Measurements from ENCODE around the gene C4BPA.

The C4BPA gene

GRCh38 chr1:207128336-207128921 lies 24.4 kb downstream of the C4BPA start:
- DNase-seq, result no peak

DNA sequence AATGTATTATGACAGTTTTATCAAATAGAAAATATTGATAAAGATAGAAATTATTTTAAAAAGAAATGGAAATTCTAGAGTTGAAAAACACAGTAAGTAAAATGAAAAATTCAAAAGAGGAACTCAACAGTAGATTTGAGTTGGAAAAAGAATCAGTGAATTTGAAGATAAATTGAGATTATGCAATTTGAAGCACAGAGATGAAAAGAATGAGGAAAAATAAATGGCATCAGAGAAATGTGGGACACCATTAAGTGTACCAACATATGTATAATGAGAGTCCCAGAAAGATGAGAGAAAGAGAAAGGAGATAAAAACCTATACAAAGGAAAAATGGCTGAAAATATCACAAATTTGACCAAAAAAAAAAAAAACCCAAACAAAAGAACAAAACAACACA lies 25.0 kb downstream of the C4BPA start:
- no peak for DNase-seq

DNA sequence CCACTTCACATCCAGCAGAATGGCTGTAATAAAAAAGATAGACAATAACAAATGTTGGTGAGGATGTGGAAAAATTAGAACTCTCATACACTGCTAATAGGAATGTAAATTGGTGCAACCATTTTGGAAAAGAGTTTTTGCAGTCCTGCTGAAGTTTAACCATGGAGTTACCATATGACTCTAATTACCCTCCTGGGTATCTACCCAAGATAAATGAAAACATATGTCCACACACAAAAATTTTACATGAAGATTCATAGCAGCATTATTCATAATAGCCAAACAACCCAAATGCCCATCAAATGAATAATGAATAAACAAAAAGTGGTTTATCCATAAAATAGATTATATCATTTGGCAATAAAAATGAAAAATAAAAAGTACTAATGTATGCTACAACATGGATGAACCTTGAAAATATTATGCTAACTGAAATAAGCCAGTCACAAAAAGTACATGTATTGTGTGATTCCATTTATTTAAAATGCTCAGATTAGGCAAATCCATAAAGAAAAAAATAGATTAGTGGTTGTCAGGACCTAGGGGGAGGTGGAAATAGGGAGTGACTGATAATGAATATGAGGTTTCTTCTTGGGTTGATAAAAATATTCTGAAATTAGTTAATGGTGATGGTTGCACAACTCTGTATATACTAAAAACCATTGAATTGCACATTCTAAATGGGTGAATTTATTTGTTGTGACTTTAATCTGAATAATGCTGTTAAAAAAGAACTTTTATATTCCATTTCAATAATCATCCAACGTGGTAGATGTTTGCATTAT lies 26.4 kb downstream of the C4BPA start:
- no peak for DNase-seq

GRCh38 chr1:207131163-207131562 lies 27.1 kb downstream of the C4BPA start:
- DNase-seq, result no peak

DNA sequence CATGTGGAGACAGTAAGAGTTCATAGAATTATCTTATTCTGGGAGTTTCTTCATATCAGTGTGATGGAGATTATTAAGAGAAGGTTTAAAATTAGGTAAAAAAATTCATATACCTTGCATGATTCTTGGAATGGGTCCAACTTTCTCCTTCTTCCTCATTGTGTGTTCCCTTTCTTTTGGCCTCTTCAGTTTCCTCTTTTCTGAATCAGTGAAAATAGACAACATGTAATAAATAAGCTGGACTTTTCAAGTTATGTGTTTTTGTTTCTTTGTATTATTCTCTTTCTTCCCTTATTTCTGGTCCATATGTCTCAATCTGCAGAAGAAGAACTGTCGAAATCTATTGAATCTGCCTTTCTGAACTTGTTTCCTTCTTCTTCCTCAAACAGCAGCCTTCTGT lies 30.5 kb downstream of the C4BPA start:
- DNase-seq, result no peak

DNA sequence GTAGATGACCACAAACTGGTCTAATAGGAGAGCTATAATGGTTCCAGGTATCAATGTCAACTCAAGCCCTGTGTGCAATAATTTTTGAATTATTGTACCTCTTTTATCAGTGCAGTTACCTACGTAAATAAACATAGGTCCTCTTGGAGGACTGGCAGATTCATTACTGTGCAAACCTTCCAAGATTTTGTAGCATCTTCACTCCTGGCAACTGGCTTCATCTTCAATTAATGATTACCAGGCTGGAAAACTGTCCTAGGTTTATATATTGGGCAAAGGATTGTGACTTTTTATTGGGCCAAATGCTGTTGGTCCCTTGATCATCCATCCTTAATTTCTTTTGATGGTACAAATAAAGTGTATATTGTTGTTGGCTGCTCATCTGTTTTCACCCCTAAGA lies 35.6 kb downstream of the C4BPA start:
- DNase-seq, result no peak

DNA sequence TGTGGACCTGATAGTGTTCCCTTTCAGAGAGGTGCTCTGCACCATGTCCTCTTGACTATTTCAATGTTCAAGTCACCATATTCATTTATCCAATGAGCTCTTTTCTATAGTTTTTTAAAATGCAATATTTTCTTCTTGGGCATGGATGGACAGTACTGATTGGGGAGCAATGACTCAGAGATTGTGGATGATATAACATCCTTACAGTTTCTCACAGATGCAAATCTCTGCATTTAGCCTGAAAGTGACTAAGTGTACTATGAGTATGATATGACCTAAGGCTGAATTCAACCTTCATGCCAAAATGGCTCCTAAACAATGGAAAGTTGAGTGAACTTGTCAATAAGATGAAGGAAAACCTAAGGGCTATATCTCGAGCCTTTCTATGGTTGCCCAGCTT lies 36.5 kb downstream of the C4BPA start:
- DNase-seq, result no peak

GRCh38 chr1:207145401-207146058 lies 41.5 kb downstream of the C4BPA start:
- no peak for DNase-seq

DNA sequence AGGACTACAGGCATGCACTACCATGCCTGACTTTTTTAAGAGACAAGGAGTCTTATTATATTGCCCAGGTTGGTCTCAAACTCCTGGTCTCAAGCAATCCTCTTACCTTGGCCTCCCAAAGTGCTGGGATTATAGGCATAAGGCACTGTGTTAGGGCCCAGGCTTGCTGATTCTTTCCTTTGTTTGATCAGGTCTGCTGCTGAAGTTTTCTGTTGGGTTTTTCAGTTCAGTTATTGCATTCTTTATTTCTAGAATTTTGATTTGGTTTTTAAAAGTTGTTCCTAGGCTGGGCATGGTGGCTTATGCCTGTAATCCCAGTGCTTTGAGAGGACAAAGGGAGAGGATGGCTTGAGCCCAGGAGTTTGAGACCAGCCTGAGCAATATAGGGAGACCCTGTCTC lies 47.9 kb downstream of the C4BPA start:
- no peak for DNase-seq

DNA sequence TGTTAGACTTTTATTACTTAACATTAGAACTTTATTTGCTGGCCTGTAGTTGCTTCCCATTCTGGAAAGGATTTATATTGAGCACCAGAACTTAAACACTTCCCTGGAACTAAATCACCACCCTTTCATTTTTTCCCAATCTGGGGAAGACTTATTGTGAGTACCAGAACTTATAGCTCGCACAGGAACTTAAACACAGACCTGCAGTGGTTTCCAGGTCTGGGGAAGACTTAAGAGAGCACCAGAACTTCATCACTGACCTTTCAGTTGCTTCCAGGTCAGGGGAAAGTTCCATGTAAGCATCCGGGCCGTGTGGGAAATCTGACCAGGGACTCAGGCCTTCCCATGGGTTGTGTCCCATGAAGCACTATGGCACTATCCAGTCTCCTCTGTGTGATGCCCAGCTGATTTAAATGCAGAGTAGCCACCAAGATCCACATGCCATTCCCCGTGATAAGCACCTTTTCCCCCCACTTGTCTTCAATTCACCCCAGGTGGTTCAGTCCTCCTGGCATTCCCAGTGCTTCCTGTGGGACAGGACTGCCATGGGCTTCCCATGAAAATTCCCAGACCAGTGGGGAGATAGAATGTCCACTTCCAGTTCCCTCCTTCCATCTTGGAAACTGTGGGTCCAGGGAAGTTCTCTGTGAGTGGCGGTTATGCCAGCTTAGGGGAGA lies 48.9 kb downstream of the C4BPA start:
- DNase-seq, result no peak

- DNase-seq, result no peak
Measured at GRCh38 chr1:207155028-207155427, 51.0 kb downstream of the C4BPA start.

- no peak for DNase-seq
Measured at GRCh38 chr1:207156095-207156494, 52.1 kb downstream of the C4BPA start.

DNA sequence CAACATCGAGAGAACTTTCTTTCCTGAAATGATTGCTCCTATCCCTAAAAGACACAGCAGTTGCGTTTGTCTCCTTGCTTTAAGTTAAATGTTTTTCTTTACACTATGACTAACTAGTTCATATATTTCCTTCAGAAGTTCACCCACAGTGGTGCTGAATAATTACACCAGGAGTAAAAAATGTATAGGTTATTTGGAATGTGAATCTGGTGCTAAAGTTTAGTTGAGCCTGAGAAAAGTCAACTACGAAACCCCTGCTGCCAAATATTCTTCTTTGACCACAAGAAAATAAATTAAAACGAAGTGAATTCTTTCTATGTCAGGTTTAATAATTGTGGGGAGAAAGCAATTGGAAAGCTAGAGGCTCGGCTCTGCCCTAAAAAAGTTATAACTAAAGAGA lies 52.8 kb downstream of the C4BPA start:
- no peak for DNase-seq

DNA sequence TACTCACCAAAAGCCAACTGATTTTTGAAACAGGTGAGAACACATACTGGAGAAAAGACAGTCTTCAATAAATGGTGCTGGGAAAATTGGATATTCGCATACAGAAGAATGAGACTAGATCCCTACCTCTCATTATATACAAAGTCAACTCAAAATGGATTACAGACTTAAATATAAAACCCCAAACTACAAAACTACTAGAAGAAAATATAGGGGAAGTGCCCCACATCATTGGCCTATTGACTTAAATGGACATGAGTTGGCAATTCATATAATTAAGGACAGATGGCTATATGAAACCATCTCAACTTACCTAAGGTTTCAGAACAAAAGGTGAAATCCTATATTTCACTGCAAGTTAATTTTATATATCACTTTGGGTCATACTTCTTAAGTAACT lies 60.1 kb downstream of the C4BPA start:
- DNase-seq, result no peak

- no peak for DNase-seq
Measured at GRCh38 chr1:207172321-207172720, 68.3 kb downstream of the C4BPA start.

DNA sequence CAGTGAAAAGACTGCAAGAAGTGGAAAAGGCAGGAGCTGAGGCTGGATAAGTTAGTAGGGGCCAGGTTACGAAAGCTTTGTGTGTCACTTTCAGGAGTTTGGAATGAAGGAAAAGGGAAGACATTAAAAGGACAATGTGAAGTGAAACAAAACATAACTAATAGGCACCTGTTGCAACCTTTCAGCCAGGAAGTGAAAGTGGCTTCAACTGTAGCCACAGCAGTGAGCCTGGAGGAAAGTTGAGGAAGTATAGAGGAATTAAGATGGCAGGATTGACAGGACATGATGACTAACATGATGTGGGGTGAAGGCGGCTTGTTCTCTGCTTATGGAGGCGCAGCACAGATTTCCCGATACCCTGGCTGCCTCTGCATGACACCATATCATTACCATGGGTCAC lies 68.9 kb downstream of the C4BPA start:
- DNase-seq, result no peak

DNA sequence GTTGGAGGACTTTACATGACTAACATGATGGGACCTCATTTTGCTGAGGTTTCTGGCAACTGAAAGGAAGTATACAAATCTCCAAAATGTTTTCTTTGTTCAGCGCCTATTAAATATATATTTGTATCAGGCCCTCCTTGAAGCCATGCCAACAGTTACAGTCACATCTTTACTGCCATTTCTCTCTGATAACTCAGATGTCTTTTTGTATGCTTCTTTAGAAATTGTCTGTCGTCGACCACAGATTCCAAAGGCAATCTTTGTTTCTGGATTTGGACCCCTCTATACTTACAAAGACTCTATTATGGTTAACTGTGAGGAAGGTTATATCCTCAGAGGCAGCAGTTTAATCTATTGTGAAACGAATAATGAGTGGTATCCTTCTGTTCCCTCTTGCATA lies 69.4 kb downstream of the C4BPA start:
- DNase-seq, result no peak

- no peak for DNase-seq
Measured at GRCh38 chr1:207174913-207175312, 70.9 kb downstream of the C4BPA start.

DNA sequence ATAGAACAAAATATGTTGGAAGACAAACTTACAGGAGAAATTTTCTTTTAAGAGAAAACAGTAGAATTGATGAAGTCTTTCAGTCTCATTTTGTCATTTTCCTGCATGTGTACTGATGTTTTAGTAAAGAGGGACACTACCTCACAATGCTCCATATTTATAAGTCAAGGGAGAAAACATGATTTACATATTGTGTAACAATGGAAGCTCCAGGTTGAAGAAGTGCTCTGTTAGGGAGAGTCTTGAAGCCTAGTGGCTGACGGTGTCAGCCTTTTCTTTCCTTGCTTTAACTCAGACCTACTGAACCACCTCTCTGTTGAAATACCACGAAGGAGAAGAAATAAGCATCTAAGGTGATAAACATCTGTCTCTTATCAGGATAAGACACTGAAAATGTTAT lies 75.0 kb downstream of the C4BPA start:
- DNase-seq, result no peak

GRCh38 chr1:207181847-207182246 lies 77.8 kb downstream of the C4BPA start:
- no peak for DNase-seq

DNA sequence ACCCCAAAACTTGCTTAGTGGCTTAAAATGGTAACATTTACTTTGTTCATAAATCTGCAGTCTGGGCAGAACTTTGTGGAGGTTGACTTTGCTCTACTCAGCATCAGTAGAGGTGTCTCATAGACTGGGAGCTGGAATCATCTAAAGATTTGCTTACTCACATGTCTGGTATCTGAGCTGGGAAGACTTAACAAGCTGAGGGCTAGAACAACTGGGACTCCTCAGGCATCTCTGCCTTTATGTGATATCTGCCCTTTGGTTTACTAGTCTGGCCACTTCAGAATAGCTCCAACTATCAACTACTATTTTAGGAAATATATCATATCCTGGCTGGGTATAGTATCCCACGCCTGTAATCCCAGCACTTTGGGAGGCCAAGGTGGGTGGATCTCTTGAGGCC lies 82.5 kb downstream of the C4BPA start:
- no peak for DNase-seq

DNA sequence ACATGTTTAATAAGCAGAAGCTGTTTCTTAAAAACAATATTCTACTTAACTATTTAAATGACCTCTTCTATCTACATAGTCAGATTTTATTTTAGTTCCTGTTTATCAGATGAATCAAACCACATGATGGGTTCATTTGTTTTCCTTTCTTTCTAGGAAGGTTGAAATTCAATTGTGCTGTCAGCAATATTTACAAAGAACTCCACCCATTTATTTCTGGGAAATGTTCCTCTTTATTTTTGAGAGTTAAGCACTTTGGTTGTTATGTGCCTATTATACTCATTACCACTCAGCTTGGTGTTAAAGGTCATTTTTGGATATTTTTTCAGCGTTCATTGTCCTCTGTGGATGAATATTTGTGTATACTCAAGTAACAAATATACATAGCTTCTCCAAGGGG lies 84.9 kb downstream of the C4BPA start:
- no peak for DNase-seq

DNA sequence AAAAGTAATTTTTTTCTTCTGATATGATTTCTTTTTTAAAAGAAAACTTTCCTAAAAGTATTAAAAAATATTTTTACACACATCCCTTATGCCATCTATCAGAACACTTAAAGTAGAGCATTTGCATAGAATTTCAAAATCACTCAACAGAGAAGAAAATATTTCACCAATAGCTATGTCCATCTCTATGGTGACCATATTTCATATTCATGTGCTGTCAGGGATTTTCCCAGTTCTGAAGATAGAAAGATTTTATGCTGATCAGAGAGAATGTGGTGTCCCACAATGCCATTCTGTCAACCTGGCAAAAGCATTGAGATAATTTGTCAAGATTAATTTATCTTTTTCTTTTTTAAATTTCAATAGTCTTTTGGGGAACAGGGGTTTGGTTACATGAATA lies 87.0 kb downstream of the C4BPA start:
- DNase-seq, result no peak

DNA sequence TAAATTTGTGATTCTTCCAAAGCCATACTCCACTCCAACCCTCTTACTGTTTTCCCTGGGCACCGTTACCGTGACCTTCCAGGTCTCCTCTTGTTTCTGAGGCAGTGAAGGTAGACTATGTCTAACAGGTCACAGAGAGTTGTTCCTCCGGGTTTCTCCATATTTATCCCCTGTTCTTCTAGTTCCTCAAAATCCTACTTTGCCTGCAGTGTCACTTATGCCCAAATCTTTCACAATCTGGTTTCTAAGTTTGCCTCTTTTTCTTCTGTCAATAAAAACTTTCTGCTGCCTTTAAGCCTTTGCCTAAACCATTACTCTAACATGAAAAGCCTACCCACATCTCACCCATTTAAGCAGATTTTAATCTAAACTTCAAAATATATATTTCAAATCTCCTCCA lies 87.7 kb downstream of the C4BPA start:
- DNase-seq, result no peak
